IPS-15b (cell line): Measurements from ENCODE around the gene CCDC85C.
A peak's percentile ranks its signal among the peaks of the same experiment; 100 is the strongest.

Experiments used
- H3K27me3 ChIP-seq: one replicate; pipeline ENCODE4 v1.6.1; 2013; ENCODE audit warnings: low read length; ENCODE audit not compliant: control insufficient read depth, insufficient read depth
- H3K36me3 ChIP-seq: one replicate; pipeline ENCODE4 v1.6.1; 2013; ENCODE audit warnings: low read length; ENCODE audit not compliant: control insufficient read depth, insufficient read depth
- H3K4me1 ChIP-seq: one replicate; pipeline ENCODE4 v1.6.1; 2013; ENCODE audit warnings: mild to moderate bottlenecking, low read length; ENCODE audit not compliant: control insufficient read depth, insufficient read depth
- H3K4me3 ChIP-seq: one replicate; pipeline ENCODE4 v1.5.1; 2013; ENCODE audit warnings: low read depth, low read length
- H3K9ac ChIP-seq: one replicate; pipeline ENCODE4 v1.6.1; 2013; ENCODE audit warnings: low read depth, mild to moderate bottlenecking, low read length
- H3K9me3 ChIP-seq: one replicate; pipeline ENCODE4 v1.6.1; 2013; ENCODE audit warnings: mild to moderate bottlenecking, low read length; ENCODE audit not compliant: control insufficient read depth, insufficient read depth

Gene CCDC85C

DNA sequence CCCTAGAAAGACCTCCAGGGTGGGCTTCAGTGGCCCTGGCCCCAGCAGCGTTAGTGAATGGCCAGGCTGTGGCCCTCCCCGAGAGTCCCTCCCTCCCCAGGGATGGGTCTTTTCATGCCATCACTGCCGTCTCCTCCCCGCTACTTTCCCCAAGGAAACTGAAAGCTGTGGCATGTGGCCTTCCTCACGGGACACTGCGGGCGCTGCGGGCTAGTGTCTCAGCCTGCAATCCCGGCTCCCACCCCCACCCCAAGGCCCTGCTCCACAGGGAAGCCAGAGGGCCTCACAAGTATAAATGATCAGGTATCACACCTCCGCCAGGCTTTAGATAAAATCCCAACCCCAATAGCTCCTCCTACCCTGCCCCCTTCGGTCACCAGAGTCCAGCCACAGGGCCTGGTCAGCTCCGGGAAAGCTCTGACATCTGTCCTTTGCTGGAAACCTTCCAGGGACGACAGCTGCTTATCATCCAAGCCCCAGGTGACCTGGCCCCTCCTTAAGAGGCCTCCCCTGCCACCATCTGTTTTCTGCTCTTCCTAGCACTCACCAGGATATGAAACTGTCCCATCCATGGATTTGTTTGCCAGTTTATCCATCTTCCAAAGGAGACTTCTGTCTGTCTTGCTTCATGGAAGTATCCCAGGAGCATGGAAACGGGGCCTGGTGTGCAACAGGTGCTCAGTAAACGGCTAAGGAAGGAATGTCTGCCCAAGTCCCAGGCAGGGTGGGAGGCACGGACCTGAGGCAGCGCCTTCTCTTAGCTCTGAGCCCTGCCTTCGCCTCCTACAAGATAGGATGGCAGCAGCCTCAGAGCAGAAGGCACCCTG, 31.6 kb downstream of the CCDC85C start:
- Histone ChIP-seq H3K9ac (no peak overlapping the region), H3K36me3 (no peaks in the 10 kb centered on the region), H3K4me1 (peaks cover 40% of the 10 kb centered on the region), H3K27me3 (no peaks in the 10 kb centered on the region), H3K9me3 (no peaks in the 10 kb centered on the region), H3K4me3 (no peak overlapping the region)

DNA sequence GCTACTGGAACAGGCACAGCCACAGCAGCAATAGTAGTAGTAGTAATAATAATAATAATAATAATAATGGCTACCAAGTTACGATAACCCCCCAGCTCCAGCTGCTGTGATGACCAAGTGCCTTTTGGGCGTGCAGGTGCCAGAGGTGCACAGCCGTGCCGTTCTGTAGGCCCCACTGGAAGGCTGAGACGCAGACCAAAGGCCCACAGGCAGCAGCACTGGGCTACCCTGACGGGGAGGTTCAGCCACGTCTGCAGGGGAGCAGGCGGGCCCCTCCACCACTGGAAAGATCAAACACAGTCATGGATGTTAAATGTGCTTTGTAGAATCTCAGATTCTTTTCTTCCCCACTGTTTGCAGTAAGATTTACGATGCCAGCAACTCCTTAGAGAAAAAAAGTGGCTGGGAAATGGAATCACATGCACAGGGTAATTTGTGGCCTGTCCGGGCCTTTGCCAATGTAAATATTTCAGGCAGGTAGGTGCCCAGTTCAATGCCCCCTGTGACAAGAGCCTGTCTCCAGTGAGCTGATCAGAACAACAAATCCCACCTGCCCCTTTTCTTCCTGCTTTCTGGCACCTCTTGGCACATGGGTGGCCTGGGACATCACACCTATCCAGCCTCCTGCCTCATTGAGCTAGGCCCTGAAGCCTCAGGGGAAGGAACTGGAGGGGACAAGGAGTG, 32.6 kb downstream of the CCDC85C start:
- H3K4me1 ChIP-seq = peaks cover 40% of the 10 kb centered on the region

DNA sequence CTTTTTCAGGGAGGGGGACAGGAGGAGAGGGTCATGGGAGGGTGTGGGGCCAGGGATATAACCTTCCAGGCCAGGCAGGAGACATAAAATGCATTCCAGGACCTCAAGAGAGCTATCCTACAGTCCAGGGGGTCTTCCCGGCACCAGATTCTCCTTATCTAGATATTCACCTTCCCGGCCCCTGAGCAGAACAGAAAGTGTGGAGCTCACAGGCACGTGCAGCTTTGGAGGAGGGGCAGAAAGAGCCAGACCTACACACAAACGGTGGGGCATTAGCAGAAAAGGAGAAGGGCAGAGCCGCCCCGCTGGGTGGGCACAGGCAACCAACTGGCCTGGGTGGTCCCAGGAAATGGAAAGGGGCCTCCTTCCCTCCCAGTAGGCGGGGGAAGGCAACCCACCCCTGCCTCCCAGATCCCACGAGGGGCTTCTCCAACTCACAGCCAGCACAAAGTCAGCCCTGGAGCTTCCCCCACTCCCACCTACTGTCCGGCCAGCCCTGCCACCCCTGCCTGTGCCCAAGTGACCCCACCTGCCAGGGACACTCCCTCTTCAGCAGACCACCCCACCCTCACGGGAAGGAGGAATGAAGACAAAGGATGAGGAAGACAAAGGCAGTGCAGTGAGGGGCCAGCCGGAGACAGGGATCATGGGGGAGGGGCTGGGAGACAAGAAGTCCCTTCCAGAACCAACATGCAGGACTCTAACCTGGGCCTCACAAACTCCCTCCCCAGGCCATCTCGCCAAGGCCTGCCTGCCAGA, 33.3 kb downstream of the CCDC85C start:
- Histone ChIP-seq H3K27me3 (no peaks in the 10 kb centered on the region), H3K4me1 (peaks cover 38% of the 10 kb centered on the region), H3K4me3 (peak overlapping the region; percentile 11), H3K9me3 (no peaks in the 10 kb centered on the region), H3K36me3 (no peaks in the 10 kb centered on the region), H3K9ac (no peak overlapping the region)

More for the DNA sequence above, 32.6 kb downstream of the CCDC85C start:
- H3K9ac ChIP-seq = no peak overlapping the region
- H3K36me3 ChIP-seq = no peaks in the 10 kb centered on the region
- H3K27me3 ChIP-seq = no peaks in the 10 kb centered on the region
- H3K9me3 ChIP-seq = no peaks in the 10 kb centered on the region
- no peak overlapping the region for H3K4me3 ChIP-seq

DNA sequence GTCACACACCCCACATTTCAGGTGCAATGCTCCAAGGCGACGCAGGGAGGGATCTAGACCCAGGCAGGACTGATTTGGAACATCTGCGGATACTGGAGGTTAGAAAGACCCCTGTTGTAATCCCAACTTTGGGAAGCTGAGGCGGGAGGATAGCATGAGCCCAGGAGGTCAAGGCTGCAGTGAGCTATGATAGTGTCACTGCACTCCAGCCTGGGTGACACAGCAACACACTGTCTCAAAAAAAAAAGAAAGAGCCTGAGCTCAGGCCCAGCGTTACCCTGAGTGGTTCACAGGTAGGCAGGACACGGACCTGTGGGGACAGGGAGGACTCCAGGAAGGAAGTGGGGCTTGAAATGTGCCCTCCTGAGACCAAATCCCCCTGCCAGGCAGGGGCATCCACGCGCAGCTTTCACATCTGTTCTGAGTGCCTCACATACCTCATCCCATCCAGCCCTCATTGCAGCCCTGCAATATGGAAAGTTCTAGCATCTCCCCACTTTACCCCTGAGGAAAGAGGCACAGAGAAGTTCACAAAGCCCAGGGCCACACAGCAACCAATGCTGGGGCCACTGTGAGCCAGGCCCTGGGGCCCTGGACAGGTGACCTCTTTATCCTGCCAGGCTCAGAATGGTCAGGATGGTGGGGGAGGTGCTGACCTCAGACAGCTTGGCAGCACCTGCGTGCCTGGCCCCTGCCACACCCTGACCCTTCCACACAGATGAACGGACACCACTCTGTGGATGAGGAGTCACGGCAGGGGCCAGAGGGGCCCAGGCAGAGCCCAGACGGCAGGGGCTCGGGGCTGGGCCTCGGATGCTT, 34.1 kb downstream of the CCDC85C start:
- Histone ChIP-seq H3K9me3 (no peaks in the 10 kb centered on the region), H3K4me3 (no peak overlapping the region), H3K36me3 (no peaks in the 10 kb centered on the region), H3K27me3 (no peaks in the 10 kb centered on the region), H3K4me1 (peaks cover 33% of the 10 kb centered on the region), H3K9ac (no peak overlapping the region)

DNA sequence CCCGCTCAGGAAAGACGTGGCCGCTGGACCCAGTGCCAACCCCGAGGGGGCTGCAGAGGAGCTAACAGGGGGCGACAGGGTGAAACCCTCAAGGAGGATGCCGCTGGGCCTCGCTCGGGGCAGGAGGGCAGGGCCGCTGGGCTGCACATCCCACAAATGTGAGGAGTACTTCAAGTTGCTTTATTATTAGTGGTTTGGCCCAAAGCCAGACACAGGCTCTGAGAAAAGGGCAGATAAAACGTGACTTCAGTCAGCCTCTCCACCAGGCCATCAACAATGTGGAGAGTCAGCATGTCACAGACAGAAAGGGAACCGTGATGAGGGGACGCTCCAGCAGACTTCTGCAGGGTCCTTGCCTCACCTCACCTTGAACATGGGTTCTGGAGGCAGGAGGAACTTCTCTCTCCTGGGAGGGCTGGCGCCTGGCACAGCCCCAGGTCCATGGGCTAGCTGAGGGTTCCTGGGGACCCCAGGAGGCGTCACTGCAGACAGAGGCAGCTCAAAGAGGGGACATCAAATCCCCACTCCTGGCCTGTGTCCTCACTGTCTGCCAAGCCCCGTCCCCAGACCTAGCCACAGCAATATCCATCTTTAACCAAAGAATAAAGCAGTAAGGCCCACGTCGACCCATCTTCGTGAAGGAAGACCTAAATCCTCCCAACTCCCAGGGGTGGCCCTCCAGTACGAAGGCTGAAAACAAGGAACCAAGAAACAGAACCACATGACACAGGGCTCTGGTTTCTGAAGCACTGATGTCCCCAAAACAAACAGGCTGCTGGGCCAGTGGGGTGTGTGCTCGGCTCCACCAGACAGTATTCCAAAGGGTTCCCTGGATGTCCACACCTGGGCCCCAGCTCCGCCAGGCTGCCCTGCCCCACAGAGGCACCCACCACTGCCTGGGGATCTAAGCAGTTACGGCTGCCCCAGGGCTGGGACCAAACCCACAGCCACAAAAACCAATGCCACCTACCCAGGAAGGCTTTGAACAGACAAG, 35.1 kb downstream of the CCDC85C start:
- Histone ChIP-seq H3K9me3 (no peaks in the 10 kb centered on the region), H3K4me1 (peaks cover 23% of the 10 kb centered on the region), H3K27me3 (no peaks in the 10 kb centered on the region), H3K4me3 (no peak overlapping the region), H3K36me3 (no peaks in the 10 kb centered on the region), H3K9ac (no peak overlapping the region)

DNA sequence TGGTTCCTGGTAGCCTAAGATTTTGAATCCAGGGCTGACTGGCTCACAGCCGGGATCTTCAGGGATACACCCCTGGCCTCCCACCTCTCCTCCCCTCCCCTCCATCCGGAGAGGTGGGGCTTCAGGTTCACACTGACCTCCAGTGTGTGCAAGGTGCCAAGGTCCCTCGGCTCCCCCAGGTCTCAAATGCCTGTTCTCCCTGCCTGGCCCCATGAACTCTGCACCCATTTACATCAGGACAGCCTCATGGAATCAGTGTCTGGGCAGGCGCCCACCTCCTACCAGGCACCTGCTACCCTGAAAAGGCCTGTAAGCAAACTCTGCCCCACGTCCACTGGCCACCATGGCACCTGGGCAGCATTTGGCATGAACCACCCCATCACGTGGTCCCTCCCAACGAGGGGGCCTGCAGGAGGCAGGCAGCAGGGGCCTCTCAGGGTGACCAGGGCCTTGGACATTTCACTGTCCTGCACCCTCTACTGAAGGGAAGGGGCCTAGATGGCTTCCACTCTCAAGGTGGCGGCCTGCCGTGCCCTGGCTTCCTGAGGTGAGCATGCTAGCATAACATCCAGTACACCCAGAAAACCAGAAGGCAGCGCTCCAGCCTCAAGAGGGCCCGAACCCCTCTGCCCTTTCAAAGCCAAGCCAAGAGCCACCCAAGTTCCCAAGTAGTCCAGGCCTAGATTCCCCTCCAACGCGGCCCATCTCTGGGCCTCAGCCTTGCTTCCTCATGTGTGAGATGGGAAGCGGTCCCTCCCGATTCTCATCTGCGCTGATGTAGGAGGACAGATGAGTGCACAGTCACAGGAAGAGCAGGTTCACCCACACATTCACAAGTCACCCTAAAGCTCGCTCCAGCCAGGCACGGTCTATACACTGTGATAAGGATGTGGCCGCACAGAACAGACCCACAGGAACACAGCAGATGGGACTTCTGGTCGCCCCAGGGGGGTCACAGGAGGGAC, 37.3 kb downstream of the CCDC85C start:
- H3K36me3 ChIP-seq = no peaks in the 10 kb centered on the region
- no peaks in the 10 kb centered on the region for H3K9me3 ChIP-seq
- no peaks in the 10 kb centered on the region for H3K27me3 ChIP-seq
- H3K4me3 ChIP-seq = no peak overlapping the region
- peaks cover 19% of the 10 kb centered on the region for H3K4me1 ChIP-seq
- no peak overlapping the region for H3K9ac ChIP-seq

DNA sequence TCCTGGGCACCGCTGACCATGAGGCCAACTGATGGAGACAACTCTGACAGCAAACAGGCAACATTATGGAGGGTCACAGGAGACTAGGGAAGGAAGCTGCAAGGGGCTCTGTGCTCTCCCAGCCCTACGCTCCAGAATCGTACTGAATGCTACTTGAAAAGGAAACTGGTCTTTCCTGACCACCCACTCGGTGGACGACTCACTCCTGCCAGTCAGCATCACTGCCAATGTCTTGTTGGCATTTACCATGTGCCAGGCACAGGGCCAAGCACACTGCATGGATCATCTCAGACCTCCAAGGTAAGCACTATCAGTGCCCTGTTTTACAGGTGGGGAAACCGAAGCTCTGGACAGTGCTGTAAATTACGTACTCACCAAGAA, 38.0 kb downstream of the CCDC85C start:
- H3K4me3 ChIP-seq = no peak overlapping the region
- peaks cover 15% of the 10 kb centered on the region for H3K4me1 ChIP-seq
- no peaks in the 10 kb centered on the region for H3K9me3 ChIP-seq
- H3K36me3 ChIP-seq = no peaks in the 10 kb centered on the region
- H3K27me3 ChIP-seq = no peaks in the 10 kb centered on the region
- H3K9ac ChIP-seq = no peak overlapping the region

DNA sequence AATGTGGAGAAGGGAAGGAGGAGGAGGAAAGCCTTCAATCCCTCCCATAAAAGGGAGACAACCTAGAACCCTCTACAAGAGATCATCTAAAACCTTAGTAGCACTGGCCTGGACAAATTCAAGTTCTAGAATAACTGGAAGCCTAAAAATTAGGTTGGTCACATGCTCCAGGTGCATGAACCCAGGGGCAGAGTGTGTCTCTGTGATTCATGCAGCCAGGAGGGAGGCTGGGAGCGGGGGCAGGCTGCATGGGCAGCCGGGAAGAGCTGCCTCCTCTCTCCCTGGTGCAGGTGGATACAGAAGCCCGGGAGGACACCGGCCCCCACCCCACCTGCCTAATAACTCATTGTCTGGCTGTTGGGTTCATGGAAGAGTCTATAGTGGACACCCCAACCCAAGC, 38.6 kb downstream of the CCDC85C start:
- H3K4me1 ChIP-seq = peaks cover 11% of the 10 kb centered on the region
- no peaks in the 10 kb centered on the region for H3K36me3 ChIP-seq
- no peaks in the 10 kb centered on the region for H3K9me3 ChIP-seq
- no peak overlapping the region for H3K9ac ChIP-seq
- no peak overlapping the region for H3K4me3 ChIP-seq
- no peaks in the 10 kb centered on the region for H3K27me3 ChIP-seq

DNA sequence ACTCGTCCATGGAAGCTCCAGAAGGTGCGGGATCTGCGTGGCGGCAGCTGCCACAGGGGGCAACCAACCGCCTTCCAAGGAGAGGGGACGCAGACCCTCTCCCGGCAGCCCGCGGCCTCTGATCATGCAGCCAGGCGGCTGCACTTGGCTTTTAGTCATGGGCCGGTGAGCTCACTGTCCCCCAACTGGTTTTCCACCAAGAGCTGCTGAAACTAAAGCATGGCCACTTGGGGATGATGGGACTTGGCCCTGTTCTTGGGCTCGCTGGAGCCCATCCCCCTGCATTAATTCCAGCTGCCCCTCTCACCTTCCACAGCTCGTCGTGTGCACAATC, 39.1 kb downstream of the CCDC85C start:
- Histone ChIP-seq H3K27me3 (no peaks in the 10 kb centered on the region), H3K36me3 (no peaks in the 10 kb centered on the region), H3K4me3 (no peak overlapping the region), H3K9ac (no peak overlapping the region), H3K9me3 (no peaks in the 10 kb centered on the region), H3K4me1 (peaks cover 7% of the 10 kb centered on the region)
